Globus pallidus (tissue), 1 donor: ENCODE measurements around the gene ZNF841.
"Not testable (repeated sequence)": the region's sequence is repeated elsewhere in the genome, so short reads cannot be mapped to it uniquely, and the experiment has no call there.

Source experiments
- DNase-seq: peaks from one replicate; pipeline ENCODE4 v3.0.0-alpha.2; 2015; ENCODE audit warnings: low spot score

Gene ZNF841

GRCh38 chr19:52095172-52096014 is at the start of gene ZNF841:
Gene ZNF841 (minus strand): TSS chr19:52095765. CDS start chr19:52084801, 10,964 bp downstream.
- DNase-seq, result peak; percentile 92

GRCh38 chr19:52142001-52142595 is 46.5 kb upstream of the ZNF841 start:
- no peak for DNase-seq

GRCh38 chr19:52141203-52141602 is 45.6 kb upstream of the ZNF841 start:
- no peak for DNase-seq

GRCh38 chr19:52140032-52140710 is 44.6 kb upstream of the ZNF841 start:
- no peak for DNase-seq

- peak; percentile 95 for DNase-seq
Observed at GRCh38 chr19:52139252-52140031, 43.9 kb upstream of the ZNF841 start, which contains the start of gene ZNF616. Gene ZNF616 (minus strand): TSS chr19:52139938. CDS start chr19:52130512, 9,426 bp downstream.

- no peak for DNase-seq
Observed at GRCh38 chr19:52138983-52139251, 43.4 kb upstream of the ZNF841 start.

- peak; percentile 9 for DNase-seq
Observed at GRCh38 chr19:52138278-52138982, 42.9 kb upstream of the ZNF841 start.

- DNase-seq, result no peak
Observed at GRCh38 chr19:52120286-52120685, 24.7 kb upstream of the ZNF841 start.

- no peak for DNase-seq
Observed at GRCh38 chr19:52115526-52116053, 20.0 kb upstream of the ZNF841 start.

- no peak for DNase-seq
Observed at GRCh38 chr19:52114691-52115090, 19.1 kb upstream of the ZNF841 start.

- no peak for DNase-seq
Observed at GRCh38 chr19:52112624-52113023, 17.1 kb upstream of the ZNF841 start.

- no peak for DNase-seq
Observed at GRCh38 chr19:52110780-52111179, 15.2 kb upstream of the ZNF841 start.

GRCh38 chr19:52102782-52103181 is 7.2 kb upstream of the ZNF841 start:
- DNase-seq, result no peak

GRCh38 chr19:52101866-52102562 is 6.4 kb upstream of the ZNF841 start:
- no peak for DNase-seq

- DNase-seq, result no peak
Observed at GRCh38 chr19:52099497-52100138, 4.1 kb upstream of the ZNF841 start.

- not testable (repeated sequence) for DNase-seq
Observed at GRCh38 chr19:52096416-52096815, 851 bp upstream of the ZNF841 start.

- DNase-seq, result no peak
Observed at GRCh38 chr19:52094526-52095130, 937 bp downstream of the ZNF841 start.

- DNase-seq, result no peak
Observed at GRCh38 chr19:52086481-52086880, 9.1 kb downstream of the ZNF841 start.

GRCh38 chr19:52070496-52070895 is 25.1 kb downstream of the ZNF841 start:
- no peak for DNase-seq

- DNase-seq, result no peak
Observed at GRCh38 chr19:52069653-52070052, 25.9 kb downstream of the ZNF841 start.
